ENCODE data around the gene FIP1L1. TPM values are rescaled to one million over a fixed set of nuclear protein-coding genes. Genes with fewer than 3 reads are reported as not detected.

FIP1L1 gene
- total and polyA plus RNA-seq, 2 of the 13 experiments (the other 11 are each of a cell fraction or from before 2014, with no cell fraction given): 14.9 to 69.4 TPM

GRCh38 chr4:53377319-53378170 lies at the start of gene FIP1L1 (continued):
- TF ChIP-seq ZNF501 (CRISPR knock-in tag; IDR thresholded peaks at IDR 0.05): peak; percentile 91
- peak; percentile 87 for TF ChIP-seq BRF2 (CRISPR knock-in tag; IDR thresholded peaks at IDR 0.05)
- TF ChIP-seq TFE3 (CRISPR knock-in tag; IDR thresholded peaks at IDR 0.05): 0 out of 2 replicates have a peak, but pooled peaks have one; percentile 8
- TF ChIP-seq GMEB1 (CRISPR knock-in tag; IDR thresholded peaks at IDR 0.05; ENCODE audit: borderline replicate concordance): peak; percentile 66; the same call in 1 of the 2 replicates
- 0 out of 2 replicates have a peak, but pooled peaks have one; percentile 30 for TF ChIP-seq ZSCAN25 (CRISPR knock-in tag; IDR thresholded peaks at IDR 0.05)
- TF ChIP-seq ZNF142 (CRISPR knock-in tag; IDR thresholded peaks at IDR 0.05): peak; percentile 65
- 0 out of 2 replicates have a peak, but pooled peaks have one; percentile 56 for TF ChIP-seq GTF3A (CRISPR knock-in tag; conservative IDR thresholded peaks at IDR 0.05)
- TF ChIP-seq ZNF800 (CRISPR knock-in tag; IDR thresholded peaks at IDR 0.05): peak; percentile 82
- peak in 1 of 2 experiments; percentile 89; a peak in 2 of 4 replicates for TF ChIP-seq KLF16 (CRISPR knock-in tag; IDR thresholded peaks at IDR 0.05)
- 0 out of 2 replicates have a peak, but pooled peaks have one; percentile 49 for TF ChIP-seq MAZ (IDR thresholded peaks at IDR 0.05; ENCODE audit: borderline replicate concordance, low read depth, low read length)
- no peak for TF ChIP-seq MAZ (CRISPR knock-in tag; IDR thresholded peaks at IDR 0.05; ENCODE audit: low read depth)
- TF ChIP-seq HDAC2 (CRISPR knock-in tag; IDR thresholded peaks at IDR 0.05): no peak; the same call in 1 of the 2 replicates
- TF ChIP-seq CEBPG (CRISPR knock-in tag; IDR thresholded peaks at IDR 0.05): 0 out of 2 replicates have a peak, but pooled peaks have one; percentile 2
- TF ChIP-seq ZFP37 (CRISPR knock-in tag; IDR thresholded peaks at IDR 0.05; ENCODE audit: borderline replicate concordance): 0 out of 2 replicates have a peak, but pooled peaks have one; percentile 44
